ENCODE measurements around the gene SLC35G4.

DNA sequence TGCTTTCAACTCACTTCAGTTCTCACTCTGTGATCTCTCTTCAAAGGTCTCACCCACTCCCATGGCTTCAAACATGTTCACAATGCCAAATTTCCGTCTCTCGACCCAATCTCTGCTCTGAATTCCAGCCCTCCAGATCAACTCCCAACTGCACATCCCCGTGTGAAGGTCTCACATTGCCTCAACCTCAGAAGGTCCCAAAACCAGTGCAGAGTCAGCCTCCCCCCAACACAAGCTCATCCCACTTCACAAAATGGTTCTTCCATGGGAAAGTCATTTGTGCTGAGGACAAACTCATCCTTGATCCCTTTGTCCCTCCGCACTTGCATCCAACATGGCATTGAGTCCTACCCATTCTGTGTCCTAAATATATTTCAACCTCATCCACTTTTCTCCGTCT lies 48.6 kb downstream of the SLC35G4 start:
- TF ChIP-seq POLR2AphosphoS5 (IDR thresholded peaks at IDR 0.05; ENCODE audit: low read depth, low read length), result no peak
- TF ChIP-seq, protein P1, sequence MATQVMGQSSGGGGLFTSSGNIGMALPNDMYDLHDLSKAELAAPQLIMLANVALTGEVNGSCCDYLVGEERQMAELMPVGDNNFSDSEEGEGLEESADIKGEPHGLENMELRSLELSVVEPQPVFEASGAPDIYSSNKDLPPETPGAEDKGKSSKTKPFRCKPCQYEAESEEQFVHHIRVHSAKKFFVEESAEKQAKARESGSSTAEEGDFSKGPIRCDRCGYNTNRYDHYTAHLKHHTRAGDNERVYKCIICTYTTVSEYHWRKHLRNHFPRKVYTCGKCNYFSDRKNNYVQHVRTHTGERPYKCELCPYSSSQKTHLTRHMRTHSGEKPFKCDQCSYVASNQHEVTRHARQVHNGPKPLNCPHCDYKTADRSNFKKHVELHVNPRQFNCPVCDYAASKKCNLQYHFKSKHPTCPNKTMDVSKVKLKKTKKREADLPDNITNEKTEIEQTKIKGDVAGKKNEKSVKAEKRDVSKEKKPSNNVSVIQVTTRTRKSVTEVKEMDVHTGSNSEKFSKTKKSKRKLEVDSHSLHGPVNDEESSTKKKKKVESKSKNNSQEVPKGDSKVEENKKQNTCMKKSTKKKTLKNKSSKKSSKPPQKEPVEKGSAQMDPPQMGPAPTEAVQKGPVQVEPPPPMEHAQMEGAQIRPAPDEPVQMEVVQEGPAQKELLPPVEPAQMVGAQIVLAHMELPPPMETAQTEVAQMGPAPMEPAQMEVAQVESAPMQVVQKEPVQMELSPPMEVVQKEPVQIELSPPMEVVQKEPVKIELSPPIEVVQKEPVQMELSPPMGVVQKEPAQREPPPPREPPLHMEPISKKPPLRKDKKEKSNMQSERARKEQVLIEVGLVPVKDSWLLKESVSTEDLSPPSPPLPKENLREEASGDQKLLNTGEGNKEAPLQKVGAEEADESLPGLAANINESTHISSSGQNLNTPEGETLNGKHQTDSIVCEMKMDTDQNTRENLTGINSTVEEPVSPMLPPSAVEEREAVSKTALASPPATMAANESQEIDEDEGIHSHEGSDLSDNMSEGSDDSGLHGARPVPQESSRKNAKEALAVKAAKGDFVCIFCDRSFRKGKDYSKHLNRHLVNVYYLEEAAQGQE (IDR thresholded peaks at IDR 0.05; ENCODE audit: insufficient read depth in 1 of 2, low read depth in 2 of 2, low read length in 2 of 2), result no peak

Measured in PFSK-1 (cell line).